HL-60 (cell line): Measurements from ENCODE around the gene TMEM117.
A peak's percentile ranks its signal among the peaks of the same experiment; 100 is the strongest.

Source experiments
- DNase-seq, 2 experiments: peaks; one replicate each; pipeline ENCODE4 v3.0.0-alpha.2; 2010 to 2020; ENCODE audit warnings: low read depth in 1 of 2, low spot score in 1 of 2
- H3K27ac ChIP-seq: fragments of 250-450 bp; sonication (Bioruptor Pico); replicated peaks from 2 replicates; pipeline ENCODE4 v1.5.1; 2020; ENCODE audit warnings: mild to moderate bottlenecking, moderate library complexity
- H3K27me3 ChIP-seq: fragments of 250-450 bp; sonication (Bioruptor Pico); 2 replicates; pipeline ENCODE4 v1.5.1; 2021; ENCODE audit warnings: mild to moderate bottlenecking, moderate library complexity; ENCODE audit not compliant: insufficient read depth, poor library complexity, severe bottlenecking
- H3K4me3 ChIP-seq: replicated peaks from 2 replicates; pipeline ENCODE4 v1.5.1; 2011; ENCODE audit warnings: mild to moderate bottlenecking, control low read depth, low read length; ENCODE audit not compliant: insufficient read depth
- GABPA ChIP-seq: IDR thresholded peaks from 2 replicates; pipeline ENCODE4 v1.6.1; 2012; ENCODE audit warnings: low read depth
- POLR2AphosphoS5 ChIP-seq: IDR thresholded peaks from 2 replicates; pipeline ENCODE4 v1.6.1; 2012; ENCODE audit warnings: low read depth
- SPI1 ChIP-seq: IDR thresholded peaks from 2 replicates; pipeline ENCODE4 v1.6.1; 2012; ENCODE audit warnings: low read depth, mild to moderate bottlenecking, borderline replicate concordance
- TF ChIP-seq, protein P1 (sequence below): IDR thresholded peaks from 2 replicates; pipeline ENCODE4 v1.6.1; 2012; ENCODE audit warnings: low read depth; ENCODE audit not compliant: insufficient replicate concordance
- TF ChIP-seq, protein P2 (sequence below): IDR thresholded peaks from one replicate; pipeline ENCODE4 v1.5.1; 2011; ENCODE audit warnings: low read length, control low read depth, inconsistent platforms; ENCODE audit not compliant: insufficient read depth

The TMEM117 gene

DNA sequence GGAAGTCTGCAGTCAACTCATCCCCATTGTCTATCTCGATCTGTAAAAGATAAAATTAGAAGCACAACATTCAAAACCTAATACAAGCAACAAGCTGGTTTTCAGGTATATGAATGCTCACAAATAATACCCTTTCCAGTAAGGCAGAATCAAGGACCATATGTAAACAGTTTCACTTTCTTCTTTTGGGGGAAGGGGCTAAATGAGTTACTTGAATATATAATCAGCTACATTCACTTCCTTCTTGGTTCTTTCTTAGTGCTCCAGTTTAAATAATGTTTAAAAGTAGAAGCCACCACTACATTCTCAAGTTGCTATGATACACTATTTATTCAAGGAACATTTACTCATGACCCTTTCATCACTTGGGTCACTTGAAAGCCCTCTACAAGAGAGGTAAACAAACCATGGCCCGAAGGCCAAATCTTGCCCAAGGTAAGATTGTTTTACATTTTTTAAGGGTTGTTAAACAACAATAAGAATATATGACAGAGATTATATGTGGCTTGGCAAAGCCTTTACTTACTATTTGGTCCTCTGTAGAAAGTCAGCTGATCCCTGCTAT lies 40.1 kb upstream of the TMEM117 start:
- H3K27ac ChIP-seq: no peak overlapping the region

GRCh38 chr12:43797561-43798217 lies 38.2 kb upstream of the TMEM117 start:
- TF ChIP-seq, protein P1, sequence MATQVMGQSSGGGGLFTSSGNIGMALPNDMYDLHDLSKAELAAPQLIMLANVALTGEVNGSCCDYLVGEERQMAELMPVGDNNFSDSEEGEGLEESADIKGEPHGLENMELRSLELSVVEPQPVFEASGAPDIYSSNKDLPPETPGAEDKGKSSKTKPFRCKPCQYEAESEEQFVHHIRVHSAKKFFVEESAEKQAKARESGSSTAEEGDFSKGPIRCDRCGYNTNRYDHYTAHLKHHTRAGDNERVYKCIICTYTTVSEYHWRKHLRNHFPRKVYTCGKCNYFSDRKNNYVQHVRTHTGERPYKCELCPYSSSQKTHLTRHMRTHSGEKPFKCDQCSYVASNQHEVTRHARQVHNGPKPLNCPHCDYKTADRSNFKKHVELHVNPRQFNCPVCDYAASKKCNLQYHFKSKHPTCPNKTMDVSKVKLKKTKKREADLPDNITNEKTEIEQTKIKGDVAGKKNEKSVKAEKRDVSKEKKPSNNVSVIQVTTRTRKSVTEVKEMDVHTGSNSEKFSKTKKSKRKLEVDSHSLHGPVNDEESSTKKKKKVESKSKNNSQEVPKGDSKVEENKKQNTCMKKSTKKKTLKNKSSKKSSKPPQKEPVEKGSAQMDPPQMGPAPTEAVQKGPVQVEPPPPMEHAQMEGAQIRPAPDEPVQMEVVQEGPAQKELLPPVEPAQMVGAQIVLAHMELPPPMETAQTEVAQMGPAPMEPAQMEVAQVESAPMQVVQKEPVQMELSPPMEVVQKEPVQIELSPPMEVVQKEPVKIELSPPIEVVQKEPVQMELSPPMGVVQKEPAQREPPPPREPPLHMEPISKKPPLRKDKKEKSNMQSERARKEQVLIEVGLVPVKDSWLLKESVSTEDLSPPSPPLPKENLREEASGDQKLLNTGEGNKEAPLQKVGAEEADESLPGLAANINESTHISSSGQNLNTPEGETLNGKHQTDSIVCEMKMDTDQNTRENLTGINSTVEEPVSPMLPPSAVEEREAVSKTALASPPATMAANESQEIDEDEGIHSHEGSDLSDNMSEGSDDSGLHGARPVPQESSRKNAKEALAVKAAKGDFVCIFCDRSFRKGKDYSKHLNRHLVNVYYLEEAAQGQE: no peak
- TF ChIP-seq GABPA (no peak), POLR2AphosphoS5 (no peak), SPI1 (no peak)
- TF ChIP-seq, protein P2, sequence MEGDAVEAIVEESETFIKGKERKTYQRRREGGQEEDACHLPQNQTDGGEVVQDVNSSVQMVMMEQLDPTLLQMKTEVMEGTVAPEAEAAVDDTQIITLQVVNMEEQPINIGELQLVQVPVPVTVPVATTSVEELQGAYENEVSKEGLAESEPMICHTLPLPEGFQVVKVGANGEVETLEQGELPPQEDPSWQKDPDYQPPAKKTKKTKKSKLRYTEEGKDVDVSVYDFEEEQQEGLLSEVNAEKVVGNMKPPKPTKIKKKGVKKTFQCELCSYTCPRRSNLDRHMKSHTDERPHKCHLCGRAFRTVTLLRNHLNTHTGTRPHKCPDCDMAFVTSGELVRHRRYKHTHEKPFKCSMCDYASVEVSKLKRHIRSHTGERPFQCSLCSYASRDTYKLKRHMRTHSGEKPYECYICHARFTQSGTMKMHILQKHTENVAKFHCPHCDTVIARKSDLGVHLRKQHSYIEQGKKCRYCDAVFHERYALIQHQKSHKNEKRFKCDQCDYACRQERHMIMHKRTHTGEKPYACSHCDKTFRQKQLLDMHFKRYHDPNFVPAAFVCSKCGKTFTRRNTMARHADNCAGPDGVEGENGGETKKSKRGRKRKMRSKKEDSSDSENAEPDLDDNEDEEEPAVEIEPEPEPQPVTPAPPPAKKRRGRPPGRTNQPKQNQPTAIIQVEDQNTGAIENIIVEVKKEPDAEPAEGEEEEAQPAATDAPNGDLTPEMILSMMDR: no peak
- Histone ChIP-seq H3K27me3 (no peaks in the 10 kb centered on the region), H3K27ac (no peak overlapping the region), H3K4me3 (no peak overlapping the region)
- no peak for DNase-seq

More for the DNA sequence above, 40.1 kb upstream of the TMEM117 start:
- DNase-seq: no peak
- H3K27me3 ChIP-seq: no peaks in the 10 kb centered on the region
- H3K4me3 ChIP-seq: no peak overlapping the region
- TF ChIP-seq, protein P2: no peak
- TF ChIP-seq SPI1: no peak

DNA sequence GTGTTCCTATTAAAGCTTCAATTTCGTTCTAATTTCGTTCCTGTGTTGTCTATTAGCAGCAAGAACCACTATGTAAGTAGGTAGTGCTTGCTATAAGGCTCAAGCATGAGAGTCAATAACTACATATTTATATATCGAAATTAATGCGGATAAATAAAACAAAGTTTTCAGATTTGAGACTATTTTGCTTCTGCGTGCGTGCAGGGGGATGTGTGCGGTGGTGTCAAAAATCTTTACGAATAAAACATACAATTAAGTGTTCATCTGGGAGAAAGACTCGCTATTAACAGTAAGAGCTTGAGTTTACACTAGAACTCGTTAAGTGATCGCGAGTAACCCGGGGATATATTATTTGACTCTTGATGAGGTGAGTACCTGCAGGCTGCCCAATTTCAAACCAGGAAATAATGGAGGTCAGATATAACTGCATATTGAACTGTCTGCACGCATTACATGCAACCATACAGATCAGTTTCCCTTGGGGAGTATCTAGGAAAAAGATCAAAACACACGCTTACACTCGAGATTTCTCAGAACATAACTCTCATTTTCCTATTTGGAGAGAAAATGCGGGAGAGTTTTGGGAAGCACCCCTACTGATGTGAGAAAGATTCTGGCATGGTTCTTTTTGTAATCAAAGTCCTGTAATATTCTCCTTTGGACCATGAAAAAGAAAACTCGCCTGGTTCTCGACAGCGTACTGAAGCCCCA lies 30.6 kb upstream of the TMEM117 start:
- Histone ChIP-seq H3K27me3 (no peaks in the 10 kb centered on the region), H3K27ac (peak overlapping the region; percentile 94), H3K4me3 (peak overlapping the region; percentile 93)
- DNase-seq: no peak
- TF ChIP-seq, protein P1: no peak
- no peak for TF ChIP-seq POLR2AphosphoS5
- no peak for TF ChIP-seq SPI1
- TF ChIP-seq, protein P2: no peak
- no peak for TF ChIP-seq GABPA
